ENCODE measurements around the gene MPST.

DNA sequence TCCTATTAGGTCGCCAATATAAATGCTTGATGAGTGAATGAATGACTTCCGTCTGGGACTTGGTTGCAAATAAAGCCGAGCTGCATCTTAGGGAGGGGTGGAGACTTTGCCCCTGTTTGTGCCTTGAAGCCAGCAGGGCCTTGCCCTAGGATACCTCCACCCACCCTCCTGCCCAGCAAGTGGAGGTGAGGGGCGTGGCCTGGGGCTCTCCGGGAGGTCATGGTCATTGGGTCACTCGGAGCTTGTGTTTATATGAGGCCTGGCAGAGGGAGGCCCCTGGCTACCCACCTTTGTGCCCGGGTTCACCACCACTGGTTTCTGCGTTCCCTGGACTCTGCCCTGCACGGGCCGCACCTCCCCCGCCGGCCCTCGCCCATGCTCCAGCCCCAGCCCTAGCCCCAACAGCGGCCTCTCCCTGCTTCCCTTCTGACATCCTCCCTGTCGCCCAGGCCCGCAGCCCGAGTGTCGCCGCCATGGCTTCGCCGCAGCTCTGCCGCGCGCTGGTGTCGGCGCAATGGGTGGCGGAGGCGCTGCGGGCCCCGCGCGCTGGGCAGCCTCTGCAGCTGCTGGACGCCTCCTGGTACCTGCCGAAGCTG is 4.3 kb downstream of the MPST start:
- TF ChIP-seq, protein P1, sequence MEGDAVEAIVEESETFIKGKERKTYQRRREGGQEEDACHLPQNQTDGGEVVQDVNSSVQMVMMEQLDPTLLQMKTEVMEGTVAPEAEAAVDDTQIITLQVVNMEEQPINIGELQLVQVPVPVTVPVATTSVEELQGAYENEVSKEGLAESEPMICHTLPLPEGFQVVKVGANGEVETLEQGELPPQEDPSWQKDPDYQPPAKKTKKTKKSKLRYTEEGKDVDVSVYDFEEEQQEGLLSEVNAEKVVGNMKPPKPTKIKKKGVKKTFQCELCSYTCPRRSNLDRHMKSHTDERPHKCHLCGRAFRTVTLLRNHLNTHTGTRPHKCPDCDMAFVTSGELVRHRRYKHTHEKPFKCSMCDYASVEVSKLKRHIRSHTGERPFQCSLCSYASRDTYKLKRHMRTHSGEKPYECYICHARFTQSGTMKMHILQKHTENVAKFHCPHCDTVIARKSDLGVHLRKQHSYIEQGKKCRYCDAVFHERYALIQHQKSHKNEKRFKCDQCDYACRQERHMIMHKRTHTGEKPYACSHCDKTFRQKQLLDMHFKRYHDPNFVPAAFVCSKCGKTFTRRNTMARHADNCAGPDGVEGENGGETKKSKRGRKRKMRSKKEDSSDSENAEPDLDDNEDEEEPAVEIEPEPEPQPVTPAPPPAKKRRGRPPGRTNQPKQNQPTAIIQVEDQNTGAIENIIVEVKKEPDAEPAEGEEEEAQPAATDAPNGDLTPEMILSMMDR (IDR thresholded peaks at IDR 0.05 in 4 of 5, conservative IDR thresholded peaks at IDR 0.05 in 1 of 5) = no peak
- TF ChIP-seq POLR2A (IDR thresholded peaks at IDR 0.05) = no peak
